WTC11 (cell line): ENCODE measurements around the gene ASTN2. TPM values are rescaled to one million over a fixed set of nuclear protein-coding genes. Genes with fewer than 3 reads are reported as not detected.

ENCODE experiments used
- ATAC-seq: fragments of 200-7000 bp; cut with Tn5 transposase; 2 replicates; pipeline ENCODE4 v1.10.0; 2021; ENCODE audit warnings: mild to moderate bottlenecking, moderate library complexity
- CTCF ChIA-PET: fragments of 300-600 bp; sonication (Branson Sonifier 250); formaldehyde crosslinking; loops from one replicate; lab custom pipeline; 2021; ENCODE audit warnings: antibody characterized with exemption; lab: Charles Lee
- POLR2A ChIA-PET: fragments of 350-600 bp; sonication (Branson Sonifier 250); formaldehyde crosslinking; loops from one replicate; lab custom pipeline; 2021; ENCODE audit warnings: antibody characterized with exemption; lab: Charles Lee
- DNase-seq: peaks from one replicate; pipeline ENCODE4 v3.0.0; 2021; ENCODE audit warnings: low spot score
- H3K27ac Mint-ChIP-seq: 2 replicates; pipeline ENCODE4 v1.8.0; 2021; ENCODE audit warnings: mixed read lengths
- H3K27me3 Mint-ChIP-seq: 2 replicates; pipeline ENCODE4 v1.8.0; 2021; ENCODE audit warnings: low read depth, mild to moderate bottlenecking, moderate library complexity, mixed read lengths
- H3K36me3 Mint-ChIP-seq: 2 replicates; pipeline ENCODE4 v1.8.0; 2021; ENCODE audit warnings: mixed read lengths
- H3K4me1 Mint-ChIP-seq: 2 replicates; pipeline ENCODE4 v1.8.0; 2022; ENCODE audit warnings: mixed read lengths
- H3K4me3 Mint-ChIP-seq: 2 replicates; pipeline ENCODE4 v1.8.0; 2021; ENCODE audit warnings: mild to moderate bottlenecking, moderate library complexity, mixed read lengths
- H3K9me3 Mint-ChIP-seq: 2 replicates; pipeline ENCODE4 v1.8.0; 2021; ENCODE audit warnings: mixed read lengths
- CBFB ChIP-seq: sonication (generic); formaldehyde crosslinking; IDR thresholded peaks from 2 replicates; pipeline ENCODE4 v1.8.1; 2022; ENCODE audit warnings: mild to moderate bottlenecking, low read depth, missing genetic modification reagents
- EMX1 ChIP-seq: fragments of 250-450 bp; sonication (Bioruptor Pico); IDR thresholded peaks from 2 replicates; pipeline ENCODE4 v1.8.0; 2021; ENCODE audit warnings: mild to moderate bottlenecking
- ESRRA ChIP-seq: sonication (generic); formaldehyde crosslinking; IDR thresholded peaks from 2 replicates; pipeline ENCODE4 v1.8.1; 2022; ENCODE audit warnings: mild to moderate bottlenecking, missing genetic modification reagents, borderline replicate concordance
- FOXK1 ChIP-seq: sonication (generic); formaldehyde crosslinking; IDR thresholded peaks from 2 replicates; pipeline ENCODE4 v1.8.0; 2022; ENCODE audit warnings: mild to moderate bottlenecking, moderate library complexity, missing genetic modification reagents
- GABPB1 ChIP-seq: sonication (generic); formaldehyde crosslinking; IDR thresholded peaks from 2 replicates; pipeline ENCODE4 v1.8.1; 2023; ENCODE audit warnings: mild to moderate bottlenecking, missing genetic modification reagents
- GRHL2 ChIP-seq: fragments of 250-450 bp; sonication (Bioruptor Pico); IDR thresholded peaks from 2 replicates; pipeline ENCODE4 v1.8.0; 2022; ENCODE audit warnings: mild to moderate bottlenecking, moderate library complexity; ENCODE audit not compliant: insufficient replicate concordance, severe bottlenecking
- GTF2I ChIP-seq: fragments of 250-450 bp; sonication (Bioruptor Pico); conservative IDR thresholded peaks from 2 replicates; pipeline ENCODE4 v1.4.0; 2021; ENCODE audit warnings: mild to moderate bottlenecking
- HMGA2 ChIP-seq: fragments of 250-450 bp; sonication (Bioruptor Pico); IDR thresholded peaks from 2 replicates; pipeline ENCODE4 v1.4.0; 2021; ENCODE audit warnings: mild to moderate bottlenecking, moderate library complexity
- IRF2 ChIP-seq: sonication (generic); formaldehyde crosslinking; IDR thresholded peaks from 2 replicates; pipeline ENCODE4 v1.8.0; 2022; ENCODE audit warnings: low read depth, missing genetic modification reagents, borderline replicate concordance
- KAT7 ChIP-seq: sonication (generic); formaldehyde crosslinking; IDR thresholded peaks from 2 replicates; pipeline ENCODE4 v1.8.1; 2023; ENCODE audit warnings: missing genetic modification reagents, mild to moderate bottlenecking, borderline replicate concordance
- MYBL2 ChIP-seq: sonication (generic); formaldehyde crosslinking; IDR thresholded peaks from 2 replicates; pipeline ENCODE4 v1.8.1; 2023; ENCODE audit warnings: mild to moderate bottlenecking, moderate library complexity, missing genetic modification reagents
- NFE2L1 ChIP-seq: sonication (generic); formaldehyde crosslinking; IDR thresholded peaks from 2 replicates; pipeline ENCODE4 v1.8.1; 2023; ENCODE audit warnings: missing genetic modification reagents
- NFYB ChIP-seq: sonication (generic); formaldehyde crosslinking; conservative IDR thresholded peaks from 2 replicates; pipeline ENCODE4 v1.8.0; 2022; ENCODE audit warnings: low read depth, missing genetic modification reagents
- NR1H2 ChIP-seq: sonication (generic); formaldehyde crosslinking; IDR thresholded peaks from 2 replicates; pipeline ENCODE4 v1.9.0; 2021; ENCODE audit warnings: mild to moderate bottlenecking, moderate library complexity, missing genetic modification reagents
- PRRX2 ChIP-seq: fragments of 250-450 bp; sonication (Bioruptor Pico); IDR thresholded peaks from 2 replicates; pipeline ENCODE4 v1.8.0; 2021; ENCODE audit warnings: mild to moderate bottlenecking
- RELA ChIP-seq: sonication (generic); formaldehyde crosslinking; IDR thresholded peaks from 2 replicates; pipeline ENCODE4 v1.8.1; 2022; ENCODE audit warnings: missing genetic modification reagents, mild to moderate bottlenecking, borderline replicate concordance
- SMAD3 ChIP-seq: sonication (generic); formaldehyde crosslinking; IDR thresholded peaks from 2 replicates; pipeline ENCODE4 v1.8.0; 2022; ENCODE audit warnings: missing genetic modification reagents, mild to moderate bottlenecking, borderline replicate concordance
- SMAD4 ChIP-seq: sonication (generic); formaldehyde crosslinking; IDR thresholded peaks from 2 replicates; pipeline ENCODE4 v1.8.0; 2022; ENCODE audit warnings: mild to moderate bottlenecking, missing genetic modification reagents
- TEAD4 ChIP-seq: sonication (generic); formaldehyde crosslinking; IDR thresholded peaks from 2 replicates; pipeline ENCODE4 v1.8.0; 2022; ENCODE audit warnings: mild to moderate bottlenecking, missing genetic modification reagents
- ZNF121 ChIP-seq: sonication (generic); formaldehyde crosslinking; IDR thresholded peaks from 2 replicates; pipeline ENCODE4 v1.8.0; 2023; ENCODE audit warnings: missing genetic modification reagents
- total RNA-seq: library from RNA; stranded (reverse); gene quantifications from 3 replicates; pipeline ENCODE4 v1.2.3, GENCODE V29; 2021
- TF ChIP-seq, protein P1 (sequence below): sonication (generic); formaldehyde crosslinking; IDR thresholded peaks from 2 replicates; pipeline ENCODE4 v1.8.1; 2023; ENCODE audit warnings: mild to moderate bottlenecking, missing genetic modification reagents
- TF ChIP-seq, protein P2 (sequence below): sonication (generic); formaldehyde crosslinking; IDR thresholded peaks from 2 replicates; pipeline ENCODE4 v1.8.0; 2022; ENCODE audit warnings: missing genetic modification reagents

ASTN2 gene
- total RNA-seq, 1 experiment from 2014 or later: 16.2 TPM

DNA sequence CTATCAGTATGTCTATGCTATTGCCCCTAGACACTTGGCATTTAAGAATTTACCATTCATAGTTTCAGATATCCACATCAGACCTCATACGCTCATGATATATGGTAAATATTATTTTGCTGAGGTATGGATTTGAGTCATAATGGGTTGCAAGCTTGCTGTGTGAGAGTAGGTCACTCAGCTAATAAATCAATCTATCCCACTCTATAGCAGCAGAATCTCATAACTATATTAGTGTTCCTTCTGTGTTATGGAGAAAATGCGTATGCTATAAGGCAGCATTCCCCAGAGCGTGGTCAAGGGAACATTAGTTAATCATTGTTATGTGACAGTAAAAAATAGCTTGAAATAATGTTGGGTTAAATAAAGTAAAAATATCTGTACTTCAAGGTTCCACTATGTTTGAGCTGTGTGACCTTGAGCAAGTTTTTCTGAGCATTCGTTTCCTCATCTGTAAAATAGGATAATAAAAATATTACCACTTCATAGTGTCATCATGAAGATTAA, 720.0 kb downstream of the ASTN2 start:
- TF ChIP-seq EMX1: no peak
- no peak for TF ChIP-seq GTF2I
- no peak for TF ChIP-seq ESRRA (CRISPR knock-in tag)
- TF ChIP-seq, protein P1, sequence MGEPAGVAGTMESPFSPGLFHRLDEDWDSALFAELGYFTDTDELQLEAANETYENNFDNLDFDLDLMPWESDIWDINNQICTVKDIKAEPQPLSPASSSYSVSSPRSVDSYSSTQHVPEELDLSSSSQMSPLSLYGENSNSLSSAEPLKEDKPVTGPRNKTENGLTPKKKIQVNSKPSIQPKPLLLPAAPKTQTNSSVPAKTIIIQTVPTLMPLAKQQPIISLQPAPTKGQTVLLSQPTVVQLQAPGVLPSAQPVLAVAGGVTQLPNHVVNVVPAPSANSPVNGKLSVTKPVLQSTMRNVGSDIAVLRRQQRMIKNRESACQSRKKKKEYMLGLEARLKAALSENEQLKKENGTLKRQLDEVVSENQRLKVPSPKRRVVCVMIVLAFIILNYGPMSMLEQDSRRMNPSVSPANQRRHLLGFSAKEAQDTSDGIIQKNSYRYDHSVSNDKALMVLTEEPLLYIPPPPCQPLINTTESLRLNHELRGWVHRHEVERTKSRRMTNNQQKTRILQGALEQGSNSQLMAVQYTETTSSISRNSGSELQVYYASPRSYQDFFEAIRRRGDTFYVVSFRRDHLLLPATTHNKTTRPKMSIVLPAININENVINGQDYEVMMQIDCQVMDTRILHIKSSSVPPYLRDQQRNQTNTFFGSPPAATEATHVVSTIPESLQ (CRISPR knock-in tag): no peak
- TF ChIP-seq, protein P2, sequence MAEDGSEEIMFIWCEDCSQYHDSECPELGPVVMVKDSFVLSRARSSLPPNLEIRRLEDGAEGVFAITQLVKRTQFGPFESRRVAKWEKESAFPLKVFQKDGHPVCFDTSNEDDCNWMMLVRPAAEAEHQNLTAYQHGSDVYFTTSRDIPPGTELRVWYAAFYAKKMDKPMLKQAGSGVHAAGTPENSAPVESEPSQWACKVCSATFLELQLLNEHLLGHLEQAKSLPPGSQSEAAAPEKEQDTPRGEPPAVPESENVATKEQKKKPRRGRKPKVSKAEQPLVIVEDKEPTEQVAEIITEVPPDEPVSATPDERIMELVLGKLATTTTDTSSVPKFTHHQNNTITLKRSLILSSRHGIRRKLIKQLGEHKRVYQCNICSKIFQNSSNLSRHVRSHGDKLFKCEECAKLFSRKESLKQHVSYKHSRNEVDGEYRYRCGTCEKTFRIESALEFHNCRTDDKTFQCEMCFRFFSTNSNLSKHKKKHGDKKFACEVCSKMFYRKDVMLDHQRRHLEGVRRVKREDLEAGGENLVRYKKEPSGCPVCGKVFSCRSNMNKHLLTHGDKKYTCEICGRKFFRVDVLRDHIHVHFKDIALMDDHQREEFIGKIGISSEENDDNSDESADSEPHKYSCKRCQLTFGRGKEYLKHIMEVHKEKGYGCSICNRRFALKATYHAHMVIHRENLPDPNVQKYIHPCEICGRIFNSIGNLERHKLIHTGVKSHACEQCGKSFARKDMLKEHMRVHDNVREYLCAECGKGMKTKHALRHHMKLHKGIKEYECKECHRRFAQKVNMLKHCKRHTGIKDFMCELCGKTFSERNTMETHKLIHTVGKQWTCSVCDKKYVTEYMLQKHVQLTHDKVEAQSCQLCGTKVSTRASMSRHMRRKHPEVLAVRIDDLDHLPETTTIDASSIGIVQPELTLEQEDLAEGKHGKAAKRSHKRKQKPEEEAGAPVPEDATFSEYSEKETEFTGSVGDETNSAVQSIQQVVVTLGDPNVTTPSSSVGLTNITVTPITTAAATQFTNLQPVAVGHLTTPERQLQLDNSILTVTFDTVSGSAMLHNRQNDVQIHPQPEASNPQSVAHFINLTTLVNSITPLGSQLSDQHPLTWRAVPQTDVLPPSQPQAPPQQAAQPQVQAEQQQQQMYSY (CRISPR knock-in tag): no peak
- TF ChIP-seq PRRX2: no peak
- TF ChIP-seq MYBL2 (CRISPR knock-in tag): no peak
- no peak for TF ChIP-seq CBFB (CRISPR knock-in tag)
- TF ChIP-seq KAT7 (CRISPR knock-in tag): no peak
- no peak for TF ChIP-seq NFYB (CRISPR knock-in tag)
- TF ChIP-seq SMAD4 (CRISPR knock-in tag): no peak
- no peak for TF ChIP-seq GRHL2 (CRISPR knock-in tag)
- TF ChIP-seq TEAD4 (CRISPR knock-in tag): no peak
- TF ChIP-seq, all 79 proteins: peak for 0
- CTCF ChIA-PET: no interaction called here
- H3K27me3 Mint-ChIP-seq: no peaks in the 10 kb centered on the region; the same call in 1 of the 2 replicates
- ATAC-seq (no peak), DNase-seq (no peak)
- no peaks in the 10 kb centered on the region for H3K9me3 Mint-ChIP-seq
- no peaks in the 10 kb centered on the region for H3K4me1 Mint-ChIP-seq
- H3K27ac Mint-ChIP-seq: no peak overlapping the region
- H3K36me3 Mint-ChIP-seq: peaks cover 22% of the 10 kb centered on the region
- H3K4me3 Mint-ChIP-seq: no peak overlapping the region
- POLR2A ChIA-PET: no interaction called here

DNA sequence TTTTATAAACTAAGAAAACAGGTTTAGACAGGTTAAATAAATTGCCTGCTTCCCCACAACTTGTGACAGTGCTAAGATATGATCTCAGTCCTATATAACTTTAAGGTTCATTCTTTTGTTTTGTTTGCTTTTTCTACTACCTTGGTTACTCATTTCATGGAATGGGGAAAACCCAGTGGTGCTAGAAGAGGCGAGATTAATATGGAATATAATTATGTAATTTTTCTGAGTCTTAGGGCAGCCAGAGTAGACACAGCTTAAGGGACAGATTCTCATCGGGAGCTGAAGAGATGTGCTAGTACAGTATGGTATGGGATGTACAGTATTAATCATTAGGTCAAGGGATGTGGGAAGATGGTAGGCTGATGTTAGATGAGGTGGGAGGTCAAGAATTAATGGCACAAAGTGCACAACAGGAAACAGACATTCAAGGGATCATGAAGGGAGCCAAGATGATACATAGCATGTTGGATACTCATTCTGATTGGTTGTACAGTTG, 721.6 kb downstream of the ASTN2 start:
- no peak for DNase-seq
- ChIA-PET CTCF (interaction anchor here (0.9 kb wide), 1 partner anchor 168 kb away, joined by 8 read pairs; no protein-coding TSS in a partner anchor), POLR2A (no interaction called here)
- no peak overlapping the region for H3K27ac Mint-ChIP-seq
- no peak for ATAC-seq
- H3K27me3 Mint-ChIP-seq: no peaks in the 10 kb centered on the region; the same call in 1 of the 2 replicates
- H3K4me1 Mint-ChIP-seq: peaks cover 13% of the 10 kb centered on the region
- H3K36me3 Mint-ChIP-seq: peaks cover 10% of the 10 kb centered on the region
- no peak for TF ChIP-seq NR1H2 (CRISPR knock-in tag)
- TF ChIP-seq IRF2: no peak
- no peak for TF ChIP-seq FOXK1 (CRISPR knock-in tag)
- no peak for TF ChIP-seq SMAD3 (CRISPR knock-in tag)
- no peak for TF ChIP-seq NFE2L1 (CRISPR knock-in tag)
- no peak for TF ChIP-seq RELA (CRISPR knock-in tag)
- no peak for TF ChIP-seq HMGA2 (CRISPR knock-in tag)
- no peak for TF ChIP-seq GABPB1 (CRISPR knock-in tag)
- no peak for TF ChIP-seq SMAD4 (CRISPR knock-in tag)
- TF ChIP-seq ZNF121 (CRISPR knock-in tag): no peak
- H3K4me3 Mint-ChIP-seq: no peak overlapping the region
- H3K9me3 Mint-ChIP-seq: no peaks in the 10 kb centered on the region
